GM18858 (cell line): ENCODE measurements around the gene CD52.
"Not testable (repeated sequence)": the region's sequence is repeated elsewhere in the genome, so short reads cannot be mapped to it uniquely, and the experiment has no call there.

Experiments
- ATAC-seq: cut with Tn5 transposase; IDR thresholded peaks from one replicate; pipeline ENCODE4 v1.9.1; 2021; ENCODE audit not compliant: unreplicated experiment

The CD52 gene

DNA sequence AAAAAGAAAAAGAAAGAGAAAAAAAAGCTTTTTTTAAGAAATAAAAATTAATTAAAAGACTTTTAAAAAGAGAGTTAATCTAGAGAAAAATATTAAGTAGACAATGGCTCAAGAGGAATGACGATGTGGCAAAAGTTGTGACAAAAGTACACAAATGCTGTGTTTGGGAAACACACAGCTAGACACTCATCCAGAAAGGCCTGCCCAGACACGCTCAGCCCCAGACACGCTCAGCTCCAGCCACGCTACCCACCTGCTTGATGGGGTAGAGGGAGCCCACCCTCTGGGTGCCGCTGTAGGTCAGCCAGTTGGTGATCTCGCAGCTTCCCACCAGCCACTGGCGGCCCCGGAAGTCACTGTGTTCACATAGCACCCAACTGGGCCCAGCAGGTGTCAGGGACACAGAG lies 10.2 kb downstream of the CD52 start:
- no peak for ATAC-seq

DNA sequence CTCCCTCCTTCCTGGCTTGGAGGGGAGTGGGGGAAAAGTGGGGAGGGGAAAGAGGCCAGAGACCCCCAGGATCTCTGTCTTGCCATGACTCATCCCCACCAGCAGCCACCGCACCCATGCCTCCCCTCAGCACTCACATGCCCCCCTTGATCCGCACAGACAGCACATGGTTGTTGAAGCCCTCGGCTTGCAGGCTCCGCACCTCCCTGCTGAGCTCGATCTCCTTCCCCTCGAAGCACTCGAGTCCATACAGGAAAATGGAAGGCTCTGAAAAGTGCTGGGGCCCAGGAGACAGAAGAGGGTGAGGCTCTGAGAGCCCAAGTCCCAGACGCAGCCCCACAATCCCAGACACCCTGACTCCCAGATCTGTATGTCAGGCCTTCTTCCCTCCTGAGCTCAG lies 10.8 kb downstream of the CD52 start:
- ATAC-seq, result no peak

DNA sequence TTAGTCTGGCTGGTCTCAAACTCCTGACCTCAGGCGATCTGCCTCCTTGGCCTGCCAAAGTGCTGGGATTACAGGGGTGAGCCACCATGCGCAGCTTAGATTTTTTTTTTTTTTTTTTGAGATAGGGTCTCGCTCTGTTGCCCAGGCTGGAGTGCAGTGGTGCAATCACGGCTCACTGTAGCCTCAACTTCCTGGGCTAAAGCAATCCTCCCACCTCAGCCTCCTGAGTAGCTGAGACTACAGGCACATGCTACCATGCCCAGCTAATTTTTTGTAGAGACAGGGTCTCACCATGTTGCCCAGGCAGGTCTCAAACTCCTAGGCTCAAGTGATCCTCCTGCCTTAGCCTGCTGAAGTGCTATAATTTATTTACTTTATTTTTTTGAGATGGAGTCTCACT lies 11.6 kb downstream of the CD52 start:
- ATAC-seq, result not testable (repeated sequence)

DNA sequence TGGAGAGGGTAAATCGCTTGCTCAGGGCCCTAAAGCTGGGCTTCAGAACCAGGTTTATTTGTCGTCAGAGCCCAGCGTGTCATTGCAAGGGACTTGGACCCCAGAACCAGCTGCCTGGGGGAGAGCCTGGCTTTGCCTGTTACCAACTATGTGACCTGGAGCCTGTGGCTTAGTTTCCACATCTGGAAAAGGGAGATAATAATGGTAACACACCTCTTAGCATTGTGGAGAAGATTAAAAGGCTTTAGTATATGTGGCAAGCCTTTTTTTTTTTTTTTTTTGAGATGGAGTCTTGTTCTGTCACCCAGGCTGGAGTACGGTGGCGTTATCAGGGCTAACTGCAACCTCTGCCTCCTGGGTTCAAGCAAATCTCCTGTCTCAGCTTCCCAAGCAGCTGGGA lies 12.5 kb downstream of the CD52 start:
- no peak for ATAC-seq

DNA sequence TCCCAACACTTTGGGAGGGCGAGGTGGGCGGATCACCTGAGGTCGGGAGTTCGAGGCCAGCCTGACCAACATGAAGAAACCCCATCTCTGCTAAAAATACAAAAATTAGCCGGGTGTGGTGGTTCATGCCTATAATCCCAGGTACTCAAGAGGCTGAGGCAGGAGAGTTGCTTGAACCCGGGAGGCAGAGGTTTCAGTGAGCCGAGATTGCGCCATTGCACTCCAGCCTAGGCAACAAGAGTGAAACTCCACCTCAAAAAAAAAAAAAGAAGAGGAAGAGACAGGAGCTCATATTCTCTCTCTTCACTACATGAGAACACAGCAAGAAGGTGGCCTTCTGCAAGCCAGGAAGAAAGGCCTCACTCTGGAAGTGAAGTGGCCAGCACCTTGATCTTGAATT lies 15.6 kb downstream of the CD52 start:
- ATAC-seq, result not testable (repeated sequence)

DNA sequence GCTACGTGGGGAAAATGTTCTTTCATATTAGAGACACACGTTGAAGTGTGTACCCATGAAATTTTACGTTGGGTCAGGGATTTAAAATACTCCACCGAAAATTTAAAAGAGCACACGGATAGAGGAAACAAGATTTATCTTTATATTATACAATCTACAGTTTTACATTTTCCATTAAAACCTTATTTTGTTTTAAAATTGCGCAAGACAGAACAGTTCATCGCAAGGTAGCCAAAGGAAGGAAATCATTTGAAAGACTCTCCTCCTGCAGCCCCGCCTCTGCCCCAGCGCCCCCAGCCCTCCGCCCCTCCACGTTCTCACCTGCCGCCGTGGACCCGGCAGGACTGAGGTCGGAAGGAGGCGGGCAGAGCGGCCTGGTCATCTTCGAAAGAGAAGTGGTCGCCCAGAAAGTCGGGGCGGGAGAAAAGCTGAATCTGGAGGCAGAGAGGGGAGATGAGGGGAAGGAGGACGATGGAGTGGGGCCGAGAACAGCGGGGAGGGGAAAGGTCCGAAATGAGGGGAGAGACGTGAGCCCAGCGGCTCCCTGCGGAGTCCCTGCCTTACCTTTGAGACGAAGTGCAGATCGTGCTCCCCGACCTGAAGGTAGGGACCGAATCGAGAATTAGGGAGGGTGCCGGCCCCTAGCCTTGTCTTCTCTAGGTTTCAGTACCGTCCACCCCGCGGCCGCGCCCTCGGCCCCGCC lies 18.2 kb downstream of the CD52 start:
- ATAC-seq, result no peak

DNA sequence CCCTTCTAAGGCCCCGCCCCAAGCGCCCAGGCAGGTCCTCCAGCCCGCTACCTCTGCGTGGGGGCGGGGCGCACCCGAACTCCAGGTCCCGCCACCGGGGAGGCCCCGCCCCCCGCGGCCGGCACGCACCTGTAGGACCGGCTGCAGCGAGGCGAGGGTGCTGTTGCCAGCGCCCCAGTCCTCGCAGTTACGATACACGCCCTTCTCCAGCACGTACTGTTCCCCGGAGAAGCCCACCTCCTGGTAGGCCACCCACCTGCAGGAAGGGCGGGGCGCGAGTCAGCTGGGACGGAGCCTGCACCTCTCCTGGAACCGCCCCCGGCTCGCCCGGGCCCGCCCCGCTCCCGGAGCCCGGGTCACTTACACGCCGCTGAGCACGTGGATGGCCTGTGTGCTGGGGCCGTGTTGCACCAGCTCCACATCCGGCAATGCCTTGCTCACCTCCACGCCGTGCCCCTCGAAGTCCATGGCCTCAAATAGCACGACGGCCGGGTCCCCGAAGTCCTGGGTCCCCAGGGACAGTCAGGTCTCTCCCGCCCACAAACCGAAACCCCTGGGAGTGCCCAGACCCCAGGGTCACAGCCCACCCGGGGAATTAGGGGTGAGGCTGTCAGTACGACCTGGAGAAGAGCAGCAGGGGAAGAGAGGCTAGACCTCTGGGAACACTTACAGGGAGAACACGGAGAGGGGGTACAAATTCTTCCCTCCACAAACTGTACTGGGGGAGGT lies 18.9 kb downstream of the CD52 start:
- ATAC-seq, result no peak

DNA sequence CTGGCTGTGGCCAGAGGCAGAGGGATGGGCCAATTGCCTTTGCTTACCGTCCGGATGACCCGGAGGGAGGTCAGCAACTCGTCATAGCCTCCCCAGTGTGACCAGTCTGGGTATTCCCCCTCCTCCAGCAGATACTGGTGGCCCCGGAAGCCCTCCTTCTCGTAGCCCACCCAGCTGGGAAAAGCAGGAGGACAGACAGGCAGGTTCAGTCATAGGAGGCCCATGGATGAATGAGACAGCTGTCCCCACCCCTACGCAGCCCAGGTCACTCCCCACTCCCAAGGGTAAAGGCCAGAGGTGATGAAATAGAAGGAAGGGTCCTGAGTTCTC lies 19.4 kb downstream of the CD52 start:
- ATAC-seq, result no peak

DNA sequence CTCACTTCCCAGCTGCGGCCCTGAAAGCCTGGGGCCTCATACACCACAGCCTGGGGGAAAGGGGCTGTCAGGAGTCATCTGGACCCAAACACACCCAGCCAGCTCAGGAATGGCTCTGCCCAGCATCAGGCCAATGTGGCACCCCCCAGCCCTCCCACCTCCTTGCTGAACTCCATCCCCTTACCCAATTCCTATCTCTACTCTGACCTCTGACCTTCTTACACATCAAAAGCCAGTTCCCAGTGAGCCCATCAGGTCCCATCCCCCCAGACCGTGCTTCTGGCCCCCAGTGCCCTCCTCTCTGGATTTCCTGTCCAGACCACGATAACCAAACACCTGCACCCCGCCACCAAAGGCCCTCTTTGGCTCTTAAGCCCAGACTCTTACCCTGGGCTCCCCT lies 19.9 kb downstream of the CD52 start:
- ATAC-seq, result no peak

DNA sequence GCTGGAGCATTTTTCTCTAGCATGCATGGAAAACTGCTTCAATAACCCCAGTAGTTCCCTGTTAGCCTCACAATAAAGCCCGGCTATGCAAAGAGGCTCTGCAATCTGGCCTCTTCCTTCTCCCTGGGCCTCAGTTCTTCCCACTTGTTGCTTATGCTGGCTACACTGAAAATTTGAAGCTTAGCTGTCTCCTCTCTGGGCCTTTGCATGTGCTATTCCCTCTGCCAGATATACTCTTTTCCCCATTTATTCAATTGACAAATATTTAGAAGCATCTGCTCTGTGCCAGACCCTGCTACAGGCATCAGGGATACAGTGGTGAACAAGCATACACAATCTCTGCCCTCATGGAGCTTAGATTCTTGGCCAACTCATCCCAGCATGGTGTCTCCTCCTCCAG lies 20.9 kb downstream of the CD52 start:
- ATAC-seq, result no peak

DNA sequence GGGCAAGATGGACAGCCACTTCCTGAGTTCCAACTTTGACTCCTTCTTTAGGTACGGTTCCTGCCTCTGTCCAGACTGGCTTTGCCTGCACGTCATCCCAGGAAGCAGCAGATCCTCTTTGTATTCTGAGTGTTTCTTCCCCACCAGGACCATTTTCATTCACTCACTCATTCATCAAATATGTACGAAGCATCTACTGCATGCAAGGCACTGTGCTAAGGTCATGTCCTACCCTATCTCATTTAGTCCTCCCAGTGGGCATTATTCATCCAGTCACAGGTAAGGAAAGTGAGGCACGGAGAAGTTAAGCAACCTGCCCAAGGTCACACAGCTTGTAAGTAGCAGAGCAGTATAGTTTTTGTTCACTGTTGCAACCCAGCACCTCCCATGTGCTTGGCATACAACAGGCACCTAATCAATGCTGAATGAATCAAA lies 22.3 kb downstream of the CD52 start:
- no peak for ATAC-seq

DNA sequence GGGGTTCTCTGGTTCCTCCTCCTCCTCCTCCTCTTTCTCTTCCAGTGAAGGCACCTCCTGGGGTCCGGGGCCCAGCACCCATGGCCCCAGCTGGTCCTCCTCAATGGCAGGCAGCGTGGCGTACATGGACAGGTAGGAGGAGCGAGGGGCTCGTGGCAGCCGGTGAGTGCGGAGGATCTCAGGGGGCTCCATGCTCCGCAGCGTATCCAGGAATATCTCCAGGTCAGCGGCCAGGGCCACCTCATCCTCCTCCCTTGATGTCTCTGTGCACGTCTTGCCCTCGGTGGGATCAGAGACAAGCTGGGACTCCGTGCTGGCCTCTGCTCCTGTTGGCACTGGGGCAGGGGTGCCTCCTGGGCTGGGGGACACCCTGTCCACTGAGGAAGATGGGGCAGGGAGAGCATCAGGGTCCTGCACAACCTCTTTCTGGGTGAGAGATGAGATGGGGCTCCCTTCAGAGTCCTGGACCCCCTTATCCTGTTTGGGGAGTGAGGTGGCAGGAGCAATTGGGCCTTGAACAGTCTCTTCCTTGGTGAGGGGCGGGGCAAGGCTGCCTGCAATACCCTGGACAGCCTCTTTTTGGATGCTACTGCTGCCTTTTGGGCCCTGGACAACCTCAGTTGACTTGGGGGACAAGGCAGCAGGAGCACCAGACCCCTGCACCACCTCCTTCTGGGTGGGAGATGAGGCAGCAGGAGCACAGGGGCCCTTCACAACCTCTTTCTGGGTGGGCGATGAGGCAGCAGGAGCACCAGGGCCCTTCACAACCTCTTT lies 26.6 kb downstream of the CD52 start:
- ATAC-seq, result no peak

DNA sequence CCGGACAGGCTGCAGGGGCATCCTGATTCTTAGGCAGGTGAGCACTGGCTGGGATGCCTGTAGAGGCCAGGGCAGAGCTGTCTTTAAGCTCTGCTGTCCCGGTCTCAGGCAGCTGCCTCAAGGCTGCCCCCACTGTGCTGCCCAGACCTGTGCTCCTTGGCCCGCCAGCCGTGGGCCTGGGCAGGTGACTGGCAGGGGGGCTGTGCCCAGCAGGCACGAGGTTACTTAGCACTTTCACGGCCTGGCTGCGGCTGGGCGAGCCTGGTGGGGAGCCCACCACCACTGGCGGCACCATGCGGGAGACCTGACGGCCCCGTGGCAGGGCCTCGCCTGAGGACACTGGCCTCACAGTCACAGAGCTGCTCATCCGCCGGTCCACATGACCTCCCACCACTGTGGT lies 28.0 kb downstream of the CD52 start:
- ATAC-seq, result no peak

DNA sequence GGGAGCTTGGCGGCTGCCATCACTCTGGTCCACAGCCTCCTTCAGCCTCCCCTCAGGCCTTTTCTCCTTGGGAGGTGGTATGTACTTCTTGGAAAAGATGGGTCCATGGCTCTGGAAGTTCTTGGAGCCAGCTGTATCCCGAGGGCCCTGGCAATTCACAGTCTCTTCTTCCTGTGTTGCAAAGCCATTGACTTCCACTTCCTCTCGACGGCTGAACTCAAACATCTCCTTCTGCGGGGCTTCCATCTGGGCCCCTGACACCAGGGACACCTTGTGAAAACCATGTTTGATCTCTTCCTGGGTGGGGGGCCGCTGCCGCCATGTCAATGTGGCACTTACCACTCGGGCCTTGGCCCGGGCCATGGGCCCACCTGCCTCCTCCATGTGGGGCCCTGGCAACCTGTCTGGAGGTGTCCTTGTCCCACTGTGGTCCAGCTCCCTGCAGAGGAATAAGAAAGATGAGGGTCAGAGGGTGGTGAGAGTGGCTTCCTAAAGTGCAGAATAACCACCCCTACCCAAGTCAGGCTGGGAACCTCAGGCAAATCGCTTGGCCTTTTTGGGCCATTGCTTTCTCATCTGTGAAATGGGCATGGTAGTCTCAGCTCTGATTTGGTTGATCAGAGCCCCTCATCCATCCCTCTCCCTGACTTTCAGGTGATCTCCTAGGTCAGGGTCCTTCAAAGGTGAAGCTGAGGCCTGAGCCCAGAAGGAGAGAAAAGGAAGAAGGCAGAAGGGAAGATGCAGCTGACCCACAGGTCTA lies 28.7 kb downstream of the CD52 start:
- no peak for ATAC-seq

DNA sequence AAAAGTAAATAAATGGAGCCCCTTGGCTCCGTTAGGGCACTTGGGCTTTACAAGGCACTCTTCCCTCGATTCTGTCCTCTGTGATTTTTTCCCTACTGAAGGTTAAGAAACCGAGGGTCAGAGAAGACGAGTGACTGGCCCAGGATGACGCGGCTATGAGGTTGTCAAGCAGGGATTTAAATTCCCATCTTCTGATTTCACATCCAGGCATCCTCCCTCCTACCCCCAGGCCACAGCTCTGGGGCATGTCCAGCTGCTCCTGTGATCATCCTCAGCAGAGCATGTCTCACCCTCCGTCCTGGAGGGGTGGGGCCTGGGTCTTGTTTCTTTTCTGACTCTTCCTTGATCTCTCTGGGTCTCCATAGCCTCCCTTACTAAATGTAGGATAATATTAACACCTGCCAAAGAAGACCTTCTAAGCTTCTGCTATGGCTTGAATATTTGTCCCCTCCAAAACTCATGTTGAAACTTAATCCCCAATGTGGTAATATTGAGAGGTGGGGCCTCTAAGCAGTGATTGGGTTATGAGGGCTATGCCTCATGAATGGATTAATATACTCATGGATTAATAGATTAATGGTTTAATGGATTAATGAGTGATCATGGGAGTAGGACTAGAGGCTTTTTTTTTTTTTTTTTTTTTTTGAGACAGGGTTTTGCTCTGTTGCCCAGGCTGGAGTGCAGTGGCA lies 31.6 kb downstream of the CD52 start:
- no peak for ATAC-seq

DNA sequence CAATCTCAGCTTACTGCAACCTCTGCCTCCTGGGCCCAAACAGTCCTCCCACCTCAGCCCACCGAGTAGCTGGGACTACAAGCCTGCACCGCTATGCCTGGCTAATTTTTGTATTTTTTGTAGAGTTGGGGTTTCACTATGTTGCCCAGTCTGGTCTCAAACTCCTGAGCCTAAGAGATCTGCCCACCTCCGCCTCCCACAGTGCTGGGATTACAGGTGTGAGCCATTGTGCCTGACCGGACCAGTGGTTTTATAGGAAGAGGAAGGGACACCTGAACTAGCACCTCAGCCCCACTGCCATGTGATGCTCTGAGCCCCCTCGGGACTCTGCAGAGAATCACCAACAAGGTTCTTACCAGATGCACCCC lies 32.1 kb downstream of the CD52 start:
- ATAC-seq, result no peak

DNA sequence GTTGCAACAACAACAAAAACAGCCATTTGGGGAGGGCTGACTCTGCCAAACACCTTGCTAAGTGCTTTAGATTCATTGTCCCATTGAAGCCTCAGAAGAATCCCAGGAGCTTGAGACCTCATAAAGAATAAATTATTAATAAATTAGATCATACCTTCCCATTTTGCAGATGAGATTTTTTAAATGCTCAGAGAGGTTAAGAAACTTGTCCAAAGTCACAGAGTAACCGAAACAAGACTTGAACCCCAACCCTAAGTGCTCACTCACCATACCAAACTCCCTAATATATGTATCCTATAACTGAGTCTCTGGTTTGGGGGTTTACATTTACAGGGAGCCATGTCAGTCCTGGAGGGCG lies 32.6 kb downstream of the CD52 start:
- no peak for ATAC-seq

DNA sequence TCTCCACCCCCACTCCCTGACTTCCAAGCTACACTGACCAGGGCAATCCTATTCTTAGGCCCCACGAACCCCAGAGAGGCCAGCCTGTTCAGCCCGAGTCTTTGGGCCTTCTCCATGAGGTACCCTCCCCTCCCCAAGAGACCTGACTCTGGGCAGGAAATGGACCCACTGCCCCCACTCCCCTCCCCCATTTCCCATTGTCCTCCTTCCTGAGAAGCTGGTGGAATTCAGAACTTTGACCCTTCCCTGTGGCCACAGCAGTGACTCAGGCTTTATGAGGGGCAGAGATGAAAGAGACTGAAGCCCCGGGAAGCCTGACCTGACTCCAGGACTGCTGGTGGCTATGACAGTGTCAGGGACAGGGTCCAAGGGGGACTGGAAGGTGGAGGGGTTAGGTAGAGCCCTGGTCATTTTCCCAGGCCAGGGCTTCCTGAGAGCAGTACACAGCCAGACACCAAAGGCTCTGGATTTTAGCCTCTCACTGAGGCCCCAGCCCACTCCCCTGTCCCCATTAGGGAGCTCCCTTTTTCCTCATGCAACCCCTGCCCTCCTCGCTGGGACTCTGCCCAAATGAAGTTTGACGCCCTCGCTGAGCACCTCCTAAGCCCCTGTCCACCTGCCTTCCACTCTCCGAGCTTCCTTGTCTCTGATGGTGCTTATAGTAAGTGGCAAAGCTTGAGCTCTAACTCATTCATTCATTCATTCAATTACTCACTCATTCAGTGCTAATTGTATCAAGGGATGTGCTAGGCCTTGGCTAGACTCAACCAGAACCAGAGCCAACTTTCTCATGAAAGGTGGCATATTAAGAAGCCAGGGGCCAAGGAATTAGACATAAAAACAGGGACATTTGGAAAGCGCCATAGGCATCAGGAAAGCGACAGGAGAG lies 33.2 kb downstream of the CD52 start:
- no peak for ATAC-seq

DNA sequence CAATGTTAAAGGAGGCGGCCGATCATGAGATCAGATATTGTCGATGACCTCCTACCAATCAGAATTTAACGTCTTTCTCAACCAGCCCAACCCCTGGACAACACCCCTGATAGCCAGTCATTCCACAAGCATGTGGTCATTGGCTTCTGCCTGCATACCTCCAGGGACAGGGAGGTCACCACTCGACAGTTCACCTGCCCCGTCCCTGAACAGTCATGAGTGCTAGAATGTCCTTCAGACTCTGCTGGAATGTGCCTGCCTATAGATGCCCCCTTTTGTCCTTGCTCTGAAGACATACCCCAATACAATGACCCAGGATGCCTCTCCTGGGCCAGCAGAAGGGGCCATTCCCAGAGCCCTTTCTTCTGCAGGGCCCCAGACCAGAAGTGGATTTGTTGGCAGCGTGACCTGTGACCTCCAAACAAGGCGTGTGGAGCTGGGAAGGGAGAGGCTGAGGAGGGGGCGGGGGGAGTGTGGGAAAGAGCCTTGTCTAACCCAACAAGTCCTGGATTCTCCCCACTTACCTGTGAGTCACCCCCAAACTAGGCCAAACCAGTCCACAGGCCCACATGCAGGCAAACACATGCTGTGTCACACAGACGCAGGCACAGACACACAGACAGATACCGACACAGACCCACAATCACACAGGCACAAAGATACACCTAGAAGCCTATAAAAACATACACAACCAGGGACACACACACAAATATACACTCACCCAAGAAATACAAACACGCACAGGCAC lies 34.0 kb downstream of the CD52 start:
- no peak for ATAC-seq
